Liver (tissue), 9 donors: ENCODE results near the gene SEPTIN5. TPM values are rescaled to one million over a fixed set of nuclear protein-coding genes. Genes with fewer than 3 reads are reported as not detected.

Experiments used
- DNase-seq: peaks from one replicate; pipeline ENCODE4 v3.0.0-alpha.2; 2017; ENCODE audit warnings: low spot score
- H3K27ac ChIP-seq, 2 donors: one replicate each; pipeline ENCODE4 v1.7.0; 2013; ENCODE audit warnings: inconsistent platforms in 2 of 2, low read length in 2 of 2, control low read depth in 1 of 2, low read depth in 1 of 2, mild to moderate bottlenecking in 1 of 2
- H3K27me3 ChIP-seq, 4 donors: one replicate each; pipeline versions ENCODE4 v1.6.1 to v1.7.0; 2013; ENCODE audit warnings: low read length in 3 of 4, inconsistent platforms in 1 of 4, mild to moderate bottlenecking in 1 of 4, moderate library complexity in 1 of 4; ENCODE audit not compliant: control insufficient read depth in 4 of 4, insufficient read depth in 4 of 4
- H3K36me3 ChIP-seq, 4 donors: one replicate each; pipeline versions ENCODE4 v1.6.1 to v1.7.0; 2013; ENCODE audit warnings: low read length in 3 of 4, mild to moderate bottlenecking in 3 of 4, low read depth in 1 of 4, moderate library complexity in 1 of 4; ENCODE audit not compliant: control insufficient read depth in 4 of 4, insufficient read depth in 3 of 4
- H3K4me1 ChIP-seq, 4 donors: one replicate each; pipeline versions ENCODE4 v1.6.1 to v1.7.0; 2013; ENCODE audit warnings: low read length in 3 of 4, mild to moderate bottlenecking in 3 of 4, moderate library complexity in 1 of 4; ENCODE audit not compliant: control insufficient read depth in 4 of 4, insufficient read depth in 4 of 4
- H3K4me3 ChIP-seq, 3 donors: one replicate each; pipeline versions ENCODE4 v1.6.1 to v1.7.0; 2013; ENCODE audit warnings: low read length in 3 of 3, control low read depth in 1 of 3, low read depth in 1 of 3, mild to moderate bottlenecking in 1 of 3
- H3K9ac ChIP-seq, 2 donors: one replicate each; pipeline ENCODE4 v1.7.0; 2013; ENCODE audit warnings: low read length in 2 of 2, mild to moderate bottlenecking in 2 of 2, moderate library complexity in 2 of 2, control low read depth in 1 of 2, low read depth in 1 of 2
- H3K9me3 ChIP-seq, 4 donors: one replicate each; pipeline versions ENCODE4 v1.6.1 to v1.7.0; 2013; ENCODE audit warnings: low read length in 3 of 4; ENCODE audit not compliant: control insufficient read depth in 4 of 4
- EGR1 ChIP-seq, 2 donors: IDR thresholded peaks; 2 replicates each; pipeline ENCODE4 v1.6.1; 2016 to 2018; ENCODE audit warnings: antibody characterized with exemption in 2 of 2, low read depth in 2 of 2
- FOXA2 ChIP-seq: IDR thresholded peaks from 2 replicates; pipeline ENCODE4 v1.6.1; 2016; ENCODE audit warnings: antibody characterized with exemption
- GABPA ChIP-seq, 2 donors: IDR thresholded peaks in 1 of 2; conservative IDR thresholded peaks in 1 of 2; 2 replicates each; pipeline ENCODE4 v1.6.1; 2016; ENCODE audit warnings: antibody characterized with exemption in 2 of 2, mild to moderate bottlenecking in 1 of 2, moderate library complexity in 1 of 2
- HNF4A ChIP-seq, 2 donors: conservative IDR thresholded peaks; 2 replicates each; pipeline ENCODE4 v1.6.1; 2016; ENCODE audit warnings: antibody characterized with exemption in 2 of 2, mild to moderate bottlenecking in 2 of 2
- HNF4G ChIP-seq: IDR thresholded peaks from 2 replicates; pipeline ENCODE4 v1.6.1; 2016; ENCODE audit warnings: antibody characterized with exemption
- JUND ChIP-seq, 2 donors: IDR thresholded peaks; 2 replicates each; pipeline ENCODE4 v1.6.1; 2016; ENCODE audit warnings: antibody characterized with exemption in 2 of 2
- NR2F2 ChIP-seq: IDR thresholded peaks from 2 replicates; pipeline ENCODE4 v1.6.1; 2016; ENCODE audit warnings: antibody characterized with exemption
- RAD21 ChIP-seq, 2 donors: IDR thresholded peaks; 2 replicates each; pipeline ENCODE4 v1.6.1; 2016; ENCODE audit warnings: antibody characterized with exemption in 2 of 2, mild to moderate bottlenecking in 2 of 2
- RXRA ChIP-seq, 2 donors: IDR thresholded peaks; 2 replicates each; pipeline ENCODE4 v1.6.1; 2017 to 2018; ENCODE audit warnings: antibody characterized with exemption in 2 of 2, mild to moderate bottlenecking in 1 of 2
- SP1 ChIP-seq: IDR thresholded peaks from 2 replicates; pipeline ENCODE4 v1.6.1; 2018; ENCODE audit warnings: antibody characterized with exemption, mild to moderate bottlenecking
- TAF1 ChIP-seq: conservative IDR thresholded peaks from 2 replicates; pipeline ENCODE4 v1.6.1; 2016; ENCODE audit warnings: antibody characterized with exemption, mild to moderate bottlenecking
- YY1 ChIP-seq: IDR thresholded peaks from 2 replicates; pipeline ENCODE4 v1.6.1; 2016; ENCODE audit warnings: antibody characterized with exemption, mild to moderate bottlenecking
- whole genome bisulfite sequencing: extraction: QIAGEN DNeasy Blood & Tissue Kit; methylation state at CpG from one replicate; pipeline ENCODE4 v1.1.7; 2013; 5-methylcytosine and 5-hydroxymethylcytosine counted together
- polyA plus RNA-seq, 2 donors: library from polyadenylated mRNA; stranded (reverse) in 1 of 2; unstranded in 1 of 2; fragments of 200-250 nt in 1 of 2; fragments of >200 nt in 1 of 2; fragmentation: Nextera tagmentation in 1 of 2; extraction: Ambion mirVana in 1 of 2; gene quantifications; one replicate each; pipeline versions ENCODE4 v1.2.1 to v1.2.3, GENCODE V29; 2013 to 2015
- total RNA-seq, 2 donors: library from RNA; depleted of rRNA; stranded (reverse); fragments of >200 nt; gene quantifications; one replicate each; pipeline ENCODE4 v1.2.3, GENCODE V29; 2014
- TF ChIP-seq, protein P1 (sequence below): IDR thresholded peaks from 2 replicates; pipeline ENCODE4 v1.6.1; 2016; ENCODE audit warnings: antibody characterized with exemption
- TF ChIP-seq, protein P2 (sequence below): IDR thresholded peaks from 2 replicates; pipeline ENCODE4 v1.6.1; 2016; ENCODE audit warnings: antibody characterized with exemption
- TF ChIP-seq, protein P3 (sequence below): IDR thresholded peaks from 2 replicates; pipeline ENCODE4 v1.6.1; 2016; ENCODE audit warnings: antibody characterized with exemption
- TF ChIP-seq, protein P4 (sequence below): fragments of 150-350 bp; IDR thresholded peaks from 2 replicates; pipeline ENCODE4 v1.5.1; 2017; ENCODE audit warnings: improper control_type of control experiment, low read depth, low read length; ENCODE audit not compliant: missing input control
- TF ChIP-seq, protein P5 (sequence below): IDR thresholded peaks from 2 replicates; pipeline ENCODE4 v1.6.1; 2016; ENCODE audit warnings: antibody characterized with exemption, mild to moderate bottlenecking
- donor health status: healthy.
- donor health status: healthy.
- donor health status: healthy.
- donor health status: healthy.
- donor health status: healthy.

The SEPTIN5 gene
- total and polyA plus RNA-seq, 4 donors: 0.26 to 3.5 (median 2.8) TPM

DNA sequence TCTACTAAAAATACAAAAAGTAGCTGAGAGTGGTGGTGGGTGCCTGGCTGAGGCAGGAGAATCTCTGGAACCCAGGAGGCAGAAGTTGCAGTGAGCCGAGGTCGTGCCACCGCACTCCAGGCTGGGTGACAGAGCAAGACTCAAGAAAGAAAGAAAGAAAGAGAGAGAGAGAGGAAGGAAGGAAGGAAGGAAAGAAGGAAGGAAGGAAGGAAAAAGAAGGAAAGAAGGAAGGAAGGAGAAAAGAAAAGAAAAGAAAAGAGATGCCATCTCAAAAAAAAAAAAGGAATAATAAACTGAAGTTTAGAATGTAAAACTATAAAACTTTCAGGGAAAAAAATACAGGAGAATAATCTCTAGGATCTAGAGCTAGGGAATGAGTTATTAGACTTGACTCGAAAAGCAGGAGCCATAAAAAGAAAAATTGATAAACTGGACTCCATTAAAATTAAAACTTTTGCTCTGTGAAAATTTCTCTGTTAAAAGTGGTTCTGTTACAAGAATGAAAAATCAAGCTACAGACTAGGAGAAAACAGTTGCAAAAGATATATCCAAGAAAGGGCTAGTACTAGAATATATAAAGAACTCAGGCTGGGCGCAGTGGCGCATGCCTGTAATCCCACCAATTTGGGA, 13.4 kb upstream of the SEPTIN5 start:
- H3K36me3 ChIP-seq: no peaks in the 10 kb centered on the region
- no peak overlapping the region for H3K4me3 ChIP-seq
- peaks cover 0 to 4% (median 0%) of the 10 kb centered on the region in 4 donors for H3K27me3 ChIP-seq
- TF ChIP-seq NR2F2 (no peak), SP1 (no peak), HNF4G (no peak), EGR1 (IDR thresholded peaks at IDR 0.05; ENCODE audit: low read depth in 2 of 2) (no peak), RAD21 (IDR thresholded peaks at IDR 0.05) (no peak), TAF1 (no peak), RXRA (IDR thresholded peaks at IDR 0.05) (no peak), HNF4A (conservative IDR thresholded peaks at IDR 0.05) (no peak), FOXA2 (no peak), YY1 (no peak), GABPA (IDR thresholded peaks at IDR 0.05 in 1 of 2, conservative IDR thresholded peaks at IDR 0.05 in 1 of 2) (no peak), JUND (IDR thresholded peaks at IDR 0.05) (no peak)
- TF ChIP-seq, protein P1, sequence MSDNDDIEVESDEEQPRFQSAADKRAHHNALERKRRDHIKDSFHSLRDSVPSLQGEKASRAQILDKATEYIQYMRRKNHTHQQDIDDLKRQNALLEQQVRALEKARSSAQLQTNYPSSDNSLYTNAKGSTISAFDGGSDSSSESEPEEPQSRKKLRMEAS: no peak
- TF ChIP-seq, protein P2, sequence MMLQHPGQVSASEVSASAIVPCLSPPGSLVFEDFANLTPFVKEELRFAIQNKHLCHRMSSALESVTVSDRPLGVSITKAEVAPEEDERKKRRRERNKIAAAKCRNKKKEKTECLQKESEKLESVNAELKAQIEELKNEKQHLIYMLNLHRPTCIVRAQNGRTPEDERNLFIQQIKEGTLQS: no peak
- TF ChIP-seq, protein P3, sequence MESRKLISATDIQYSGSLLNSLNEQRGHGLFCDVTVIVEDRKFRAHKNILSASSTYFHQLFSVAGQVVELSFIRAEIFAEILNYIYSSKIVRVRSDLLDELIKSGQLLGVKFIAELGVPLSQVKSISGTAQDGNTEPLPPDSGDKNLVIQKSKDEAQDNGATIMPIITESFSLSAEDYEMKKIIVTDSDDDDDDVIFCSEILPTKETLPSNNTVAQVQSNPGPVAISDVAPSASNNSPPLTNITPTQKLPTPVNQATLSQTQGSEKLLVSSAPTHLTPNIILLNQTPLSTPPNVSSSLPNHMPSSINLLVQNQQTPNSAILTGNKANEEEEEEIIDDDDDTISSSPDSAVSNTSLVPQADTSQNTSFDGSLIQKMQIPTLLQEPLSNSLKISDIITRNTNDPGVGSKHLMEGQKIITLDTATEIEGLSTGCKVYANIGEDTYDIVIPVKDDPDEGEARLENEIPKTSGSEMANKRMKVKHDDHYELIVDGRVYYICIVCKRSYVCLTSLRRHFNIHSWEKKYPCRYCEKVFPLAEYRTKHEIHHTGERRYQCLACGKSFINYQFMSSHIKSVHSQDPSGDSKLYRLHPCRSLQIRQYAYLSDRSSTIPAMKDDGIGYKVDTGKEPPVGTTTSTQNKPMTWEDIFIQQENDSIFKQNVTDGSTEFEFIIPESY: no peak
- TF ChIP-seq, protein P4, sequence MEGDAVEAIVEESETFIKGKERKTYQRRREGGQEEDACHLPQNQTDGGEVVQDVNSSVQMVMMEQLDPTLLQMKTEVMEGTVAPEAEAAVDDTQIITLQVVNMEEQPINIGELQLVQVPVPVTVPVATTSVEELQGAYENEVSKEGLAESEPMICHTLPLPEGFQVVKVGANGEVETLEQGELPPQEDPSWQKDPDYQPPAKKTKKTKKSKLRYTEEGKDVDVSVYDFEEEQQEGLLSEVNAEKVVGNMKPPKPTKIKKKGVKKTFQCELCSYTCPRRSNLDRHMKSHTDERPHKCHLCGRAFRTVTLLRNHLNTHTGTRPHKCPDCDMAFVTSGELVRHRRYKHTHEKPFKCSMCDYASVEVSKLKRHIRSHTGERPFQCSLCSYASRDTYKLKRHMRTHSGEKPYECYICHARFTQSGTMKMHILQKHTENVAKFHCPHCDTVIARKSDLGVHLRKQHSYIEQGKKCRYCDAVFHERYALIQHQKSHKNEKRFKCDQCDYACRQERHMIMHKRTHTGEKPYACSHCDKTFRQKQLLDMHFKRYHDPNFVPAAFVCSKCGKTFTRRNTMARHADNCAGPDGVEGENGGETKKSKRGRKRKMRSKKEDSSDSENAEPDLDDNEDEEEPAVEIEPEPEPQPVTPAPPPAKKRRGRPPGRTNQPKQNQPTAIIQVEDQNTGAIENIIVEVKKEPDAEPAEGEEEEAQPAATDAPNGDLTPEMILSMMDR: no peak
- TF ChIP-seq, protein P5, sequence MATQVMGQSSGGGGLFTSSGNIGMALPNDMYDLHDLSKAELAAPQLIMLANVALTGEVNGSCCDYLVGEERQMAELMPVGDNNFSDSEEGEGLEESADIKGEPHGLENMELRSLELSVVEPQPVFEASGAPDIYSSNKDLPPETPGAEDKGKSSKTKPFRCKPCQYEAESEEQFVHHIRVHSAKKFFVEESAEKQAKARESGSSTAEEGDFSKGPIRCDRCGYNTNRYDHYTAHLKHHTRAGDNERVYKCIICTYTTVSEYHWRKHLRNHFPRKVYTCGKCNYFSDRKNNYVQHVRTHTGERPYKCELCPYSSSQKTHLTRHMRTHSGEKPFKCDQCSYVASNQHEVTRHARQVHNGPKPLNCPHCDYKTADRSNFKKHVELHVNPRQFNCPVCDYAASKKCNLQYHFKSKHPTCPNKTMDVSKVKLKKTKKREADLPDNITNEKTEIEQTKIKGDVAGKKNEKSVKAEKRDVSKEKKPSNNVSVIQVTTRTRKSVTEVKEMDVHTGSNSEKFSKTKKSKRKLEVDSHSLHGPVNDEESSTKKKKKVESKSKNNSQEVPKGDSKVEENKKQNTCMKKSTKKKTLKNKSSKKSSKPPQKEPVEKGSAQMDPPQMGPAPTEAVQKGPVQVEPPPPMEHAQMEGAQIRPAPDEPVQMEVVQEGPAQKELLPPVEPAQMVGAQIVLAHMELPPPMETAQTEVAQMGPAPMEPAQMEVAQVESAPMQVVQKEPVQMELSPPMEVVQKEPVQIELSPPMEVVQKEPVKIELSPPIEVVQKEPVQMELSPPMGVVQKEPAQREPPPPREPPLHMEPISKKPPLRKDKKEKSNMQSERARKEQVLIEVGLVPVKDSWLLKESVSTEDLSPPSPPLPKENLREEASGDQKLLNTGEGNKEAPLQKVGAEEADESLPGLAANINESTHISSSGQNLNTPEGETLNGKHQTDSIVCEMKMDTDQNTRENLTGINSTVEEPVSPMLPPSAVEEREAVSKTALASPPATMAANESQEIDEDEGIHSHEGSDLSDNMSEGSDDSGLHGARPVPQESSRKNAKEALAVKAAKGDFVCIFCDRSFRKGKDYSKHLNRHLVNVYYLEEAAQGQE: no peak
- no peak overlapping the region for H3K9ac ChIP-seq
- no peaks in the 10 kb centered on the region for H3K9me3 ChIP-seq
- WGBS: 94% methylated on average over 6 of the region's 6 CpGs
- no peak for DNase-seq
- H3K4me1 ChIP-seq: no peaks in the 10 kb centered on the region
- H3K27ac ChIP-seq: no peak overlapping the region
